ENCODE results near the gene EML1. TPM values are rescaled to one million over a fixed set of nuclear protein-coding genes. Genes with fewer than 3 reads are reported as not detected.

The EML1 gene
- polyA plus RNA-seq, 6 donors from 2014 or later, result not detected

- no peak overlapping the region for H3K4me3 Mint-ChIP-seq
- no peak overlapping the region for H3K27ac Mint-ChIP-seq
- H3K4me1 Mint-ChIP-seq, result peaks cover 0 to 5% (median 0%) of the 10 kb centered on the region in 3 donors
These were observed 189.5 kb downstream of the EML1 start for GRCh38 chr14:99982537-99983250.

GRCh38 chr14:99983251-99984015, 190.2 kb downstream of the EML1 start:
- Mint-ChIP-seq H3K27ac (no peak overlapping the region), H3K4me1 (peaks cover 0 to 5% (median 0%) of the 10 kb centered on the region in 3 donors), H3K4me3 (no peak overlapping the region), H3K36me3 (no peaks in the 10 kb centered on the region), H3K9me3 (peaks cover 0 to 4% (median 0%) of the 10 kb centered on the region in 7 donors), H3K27me3 (no peaks in the 10 kb centered on the region)
- DNase-seq (no peak), ATAC-seq (ENCODE audit: low read depth in 2 of 2) (no peak)

More at GRCh38 chr14:99982537-99983250, 189.5 kb downstream of the EML1 start:
- no peaks in the 10 kb centered on the region for H3K36me3 Mint-ChIP-seq
- H3K9me3 Mint-ChIP-seq, result peaks cover 0 to 4% (median 0%) of the 10 kb centered on the region in 7 donors
- peak; percentile 57 for DNase-seq
- no peaks in the 10 kb centered on the region for H3K27me3 Mint-ChIP-seq
- peak; percentile 77 to 84 for ATAC-seq (ENCODE audit: low read depth in 2 of 2)

GRCh38 chr14:99984036-99984435, 190.8 kb downstream of the EML1 start:
- ATAC-seq (ENCODE audit: low read depth in 2 of 2) (no peak), DNase-seq (no peak)
- H3K36me3 Mint-ChIP-seq, result no peaks in the 10 kb centered on the region
- peaks cover 0 to 5% (median 0%) of the 10 kb centered on the region in 3 donors for H3K4me1 Mint-ChIP-seq
- no peaks in the 10 kb centered on the region for H3K27me3 Mint-ChIP-seq
- H3K27ac Mint-ChIP-seq, result no peak overlapping the region
- H3K4me3 Mint-ChIP-seq, result no peak overlapping the region
- peaks cover 0 to 4% (median 0%) of the 10 kb centered on the region in 7 donors for H3K9me3 Mint-ChIP-seq

DNA sequence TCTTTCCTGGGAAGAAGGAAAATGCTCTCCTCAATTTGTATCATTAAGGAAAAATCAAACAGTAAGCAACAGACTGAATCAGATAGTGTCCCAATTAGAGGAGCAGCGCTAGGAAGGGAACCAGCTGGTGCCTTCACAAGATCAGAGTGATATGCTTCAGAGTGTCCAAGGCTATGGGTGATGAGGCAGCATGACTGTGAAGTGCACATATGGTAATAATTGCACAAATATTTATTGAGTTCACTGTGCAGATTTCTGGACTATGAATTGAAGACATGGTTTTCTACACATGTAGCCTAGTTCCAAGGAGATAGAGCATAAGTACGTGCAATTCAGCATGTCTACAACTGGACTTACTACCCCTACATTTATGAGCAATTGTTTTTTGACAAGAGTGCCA, 193.2 kb downstream of the EML1 start:
- Mint-ChIP-seq H3K27ac (no peak overlapping the region), H3K27me3 (no peaks in the 10 kb centered on the region), H3K9me3 (peaks cover 0 to 4% (median 0%) of the 10 kb centered on the region in 7 donors), H3K4me1 (peaks cover 0 to 5% (median 0%) of the 10 kb centered on the region in 3 donors), H3K4me3 (no peak overlapping the region), H3K36me3 (no peaks in the 10 kb centered on the region)
- DNase-seq (no peak), ATAC-seq (ENCODE audit: low read depth in 2 of 2) (no peak)

- no peak for ATAC-seq (ENCODE audit: low read depth in 2 of 2)
- no peak overlapping the region for H3K4me3 Mint-ChIP-seq
- H3K27ac Mint-ChIP-seq, result no peak overlapping the region
- no peaks in the 10 kb centered on the region for H3K27me3 Mint-ChIP-seq
- DNase-seq, result no peak
- H3K36me3 Mint-ChIP-seq, result no peaks in the 10 kb centered on the region
- H3K4me1 Mint-ChIP-seq, result no peaks in the 10 kb centered on the region
- peaks cover 0 to 4% (median 0%) of the 10 kb centered on the region in 7 donors for H3K9me3 Mint-ChIP-seq
These were observed 195.8 kb downstream of the EML1 start for GRCh38 chr14:99989032-99989431.

DNA sequence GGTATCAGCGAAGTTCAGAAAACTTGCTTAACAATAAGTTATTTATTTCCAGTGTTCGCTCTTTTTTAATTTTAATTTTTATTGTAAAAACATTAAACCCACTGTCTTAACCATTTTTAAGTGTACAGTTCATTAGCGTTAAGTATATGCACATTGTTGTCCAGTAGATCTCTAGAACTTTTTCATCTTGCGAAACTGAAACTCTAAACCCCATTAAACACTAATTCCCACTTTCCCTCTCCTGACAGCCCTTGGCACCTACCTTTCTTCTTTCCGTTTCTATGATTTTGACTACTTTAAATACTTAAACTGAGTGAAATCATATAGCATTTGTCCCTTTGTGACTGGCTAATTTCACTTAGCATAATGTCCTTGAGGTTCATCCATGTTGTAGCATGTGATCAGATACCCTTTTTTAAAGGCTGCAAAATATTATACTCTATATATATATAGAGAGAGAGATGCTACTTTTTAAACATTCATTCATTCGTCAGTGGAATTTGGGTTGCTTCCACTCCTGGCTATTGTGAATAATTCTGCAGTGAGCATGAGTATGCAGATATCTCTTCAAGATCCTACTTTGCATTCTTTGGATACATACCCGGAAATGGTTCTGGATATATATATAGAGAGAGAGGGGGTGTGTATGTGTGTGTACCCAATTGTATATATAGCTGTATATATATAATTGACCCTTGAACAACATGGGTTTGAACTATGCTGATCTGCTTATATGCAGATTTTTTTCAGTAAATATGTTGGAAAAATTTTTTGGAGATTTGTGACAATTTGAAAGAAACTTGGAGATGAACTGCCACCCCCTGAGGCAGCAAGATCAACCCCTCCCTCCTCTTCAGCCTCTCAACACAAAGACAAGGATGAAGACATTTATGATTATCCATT, 197.3 kb downstream of the EML1 start:
- Mint-ChIP-seq H3K36me3 (no peaks in the 10 kb centered on the region), H3K4me3 (no peak overlapping the region), H3K4me1 (peaks cover 5 to 6% (median 6%) of the 10 kb centered on the region in 3 donors), H3K9me3 (peaks cover 0 to 4% (median 0%) of the 10 kb centered on the region in 7 donors), H3K27me3 (peaks cover 0 to 6% (median 2%) of the 10 kb centered on the region in 3 donors), H3K27ac (no peak overlapping the region)
- DNase-seq (no peak), ATAC-seq (ENCODE audit: low read depth in 2 of 2) (no peak)

DNA sequence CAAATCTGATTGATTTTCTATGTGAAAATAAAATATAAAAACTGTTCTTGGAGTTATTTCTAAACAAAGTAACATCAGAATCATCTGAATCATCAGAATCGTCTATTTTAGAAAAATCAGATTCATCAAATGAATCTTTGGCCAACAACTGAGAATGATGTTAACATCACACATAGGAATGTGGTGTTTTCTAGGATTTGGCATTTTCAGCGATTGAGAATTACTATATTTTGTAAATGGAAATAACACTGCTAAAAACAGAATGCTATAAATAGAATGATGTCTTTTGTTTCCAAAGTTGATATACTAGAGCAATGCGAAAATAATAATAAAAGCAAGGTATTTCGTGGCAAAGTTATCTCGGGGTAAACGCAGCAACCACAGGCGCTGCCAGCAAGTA, 198.1 kb downstream of the EML1 start:
- no peak for ATAC-seq (ENCODE audit: low read depth in 2 of 2)
- H3K27ac Mint-ChIP-seq, result no peak overlapping the region
- H3K36me3 Mint-ChIP-seq, result no peaks in the 10 kb centered on the region
- no peak for DNase-seq
- peaks cover 9 to 11% (median 9%) of the 10 kb centered on the region in 3 donors for H3K4me1 Mint-ChIP-seq
- peaks cover 0 to 4% (median 0%) of the 10 kb centered on the region in 7 donors for H3K9me3 Mint-ChIP-seq
- H3K27me3 Mint-ChIP-seq, result peaks cover 0 to 8% (median 6%) of the 10 kb centered on the region in 3 donors
- no peak overlapping the region for H3K4me3 Mint-ChIP-seq

Other genes with a start within 250 kb of the EML1 start
- gene CCDC85C, start 189.2 kb upstream of the EML1 start, polyA plus RNA-seq (ENCODE audit: low read depth in 6 of 6), result under 1 TPM; 0.05 to 0.28 (median 0.24) TPM
- under 1 TPM in 1 of 6 donors, not detected in 5; 0.13 TPM for gene HHIPL1, start 148.3 kb upstream of the EML1 start, polyA plus RNA-seq (ENCODE audit: low read depth in 6 of 6)
- not detected for gene CYP46A1, start 109.1 kb upstream of the EML1 start, polyA plus RNA-seq (ENCODE audit: low read depth in 6 of 6)